ENCODE results near the gene MOG. TPM values are rescaled to one million over a fixed set of nuclear protein-coding genes. Genes with fewer than 3 reads are reported as not detected.

Gene MOG
- not detected in 2 replicates for total RNA-seq

DNA sequence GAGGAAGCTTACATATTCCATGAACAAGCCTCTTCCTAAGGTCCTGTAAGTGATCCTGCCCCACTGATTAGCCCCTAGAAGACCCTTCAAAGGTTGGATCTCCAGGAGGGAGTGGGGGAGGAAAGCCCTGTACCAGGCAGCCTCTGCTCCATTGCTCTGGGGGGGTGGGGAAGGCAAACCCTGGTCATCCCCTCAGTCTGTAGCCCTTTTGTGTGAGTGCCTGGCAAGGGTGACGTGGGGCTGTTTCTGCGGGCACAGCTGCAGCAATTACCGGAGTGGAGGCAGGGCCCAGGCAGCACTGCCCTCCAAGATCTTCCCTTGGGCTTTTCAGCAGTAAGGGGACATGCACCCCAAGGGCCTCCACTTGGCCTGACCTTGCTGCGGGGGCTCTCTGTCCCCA lies at the start of gene MOG:
Gene MOG (plus strand): TSS at position 295 of the 400 bp plus-strand sequence. CDS start 118 bp downstream, outside the sequence.

DNA sequence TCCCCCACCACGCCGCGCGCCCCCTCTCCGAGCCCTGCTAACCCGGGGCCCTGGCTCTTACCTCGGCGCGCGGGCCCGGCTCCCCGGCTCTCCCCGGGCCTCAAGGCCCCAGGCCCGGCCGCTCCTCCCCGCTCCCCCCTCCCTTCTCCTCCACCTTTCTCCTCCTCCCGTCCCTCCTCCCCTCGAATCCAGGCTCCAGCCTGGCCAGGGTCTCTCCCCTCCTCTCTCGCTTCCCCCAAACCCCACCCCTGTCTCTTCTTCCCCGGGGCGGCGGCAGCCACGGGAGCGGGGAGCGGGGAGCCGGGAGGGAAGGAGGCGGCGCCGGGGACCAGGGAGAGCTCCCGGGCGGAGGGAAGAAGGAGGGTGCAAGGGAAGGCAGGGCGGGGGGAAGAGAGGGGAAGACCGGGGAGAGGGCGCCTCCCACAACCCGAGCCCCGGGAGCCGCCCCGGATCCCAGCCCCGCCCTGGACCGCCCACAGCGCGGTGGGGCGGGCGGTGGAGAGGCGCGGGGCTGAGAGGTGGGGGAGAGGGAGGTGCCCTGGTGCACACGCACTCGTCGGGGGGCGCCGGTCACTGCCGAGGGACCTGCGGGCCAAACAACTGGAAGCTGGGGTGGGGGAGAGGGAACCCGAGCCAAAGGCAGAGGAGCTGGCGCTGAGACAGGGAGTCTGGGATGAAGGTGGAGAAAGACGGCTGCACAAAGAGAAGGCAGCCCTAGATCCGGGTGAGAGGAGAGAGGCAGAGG lies 23.9 kb upstream of the MOG start, which contains the start of gene GABBR1:
Gene GABBR1 (minus strand): TSS at position 395 of the 745 bp plus-strand sequence. CDS start 798 bp downstream, outside the sequence.

GRCh38 chr6:29680904-29681303 lies 24.0 kb downstream of the MOG start, which contains the start of gene ZFP57:
TSS of gene ZFP57 (minus strand) at chr6:29681152. CDS start at chr6:29677003, 4,149 bp downstream.

Other genes starting within 250 kb of the MOG start
- not detected in 2 replicates for gene OR12D1, start 242.2 kb upstream of the MOG start, total RNA-seq
- gene OR10C1, start 217.8 kb upstream of the MOG start, total RNA-seq: not detected in 2 replicates
- not detected in 2 replicates for gene OR11A1, start 200.0 kb upstream of the MOG start, total RNA-seq
- gene OR2H1, start 199.9 kb upstream of the MOG start, total RNA-seq: not detected in 2 replicates
- gene MAS1L, start 169.1 kb upstream of the MOG start, total RNA-seq: not detected in 2 replicates
- not detected in 2 replicates for gene UBD, start 97.4 kb upstream of the MOG start, total RNA-seq
- gene OR2H2, start 72.0 kb upstream of the MOG start, total RNA-seq: not detected in 2 replicates
- gene GABBR1, start 23.9 kb upstream of the MOG start, total RNA-seq: 14.2 and 15.1 TPM in 2 replicates
- gene ZFP57, start 24.1 kb downstream of the MOG start, total RNA-seq: not detected in 2 replicates
- 8.6 and 13.2 TPM in 2 replicates for gene HLA-F, start 66.3 kb downstream of the MOG start, total RNA-seq
- not detected in 2 replicates for gene HLA-G, start 170.7 kb downstream of the MOG start, total RNA-seq